B cell (primary cell): ENCODE results near the gene CCL28.

ENCODE experiments used
- CTCF ChIP-seq: fragments of 200-600 bp; IDR thresholded peaks from one replicate; pipeline ENCODE4 v1.8.0; 2022; ENCODE audit warnings: antibody characterized with exemption, mild to moderate bottlenecking
- EZH2 ChIP-seq: IDR thresholded peaks from 2 replicates; pipeline ENCODE4 v1.6.1; 2012; ENCODE audit warnings: borderline replicate concordance, low read depth, mild to moderate bottlenecking, moderate library complexity, low read length; ENCODE audit not compliant: insufficient read depth, poor library complexity, severe bottlenecking

- TF ChIP-seq CTCF, result no peak
- TF ChIP-seq EZH2, result no peak
Measured at GRCh38 chr5:43411495-43411894, 696 bp downstream of the CCL28 start.
